ENCODE data around the gene OPCML.

DNA sequence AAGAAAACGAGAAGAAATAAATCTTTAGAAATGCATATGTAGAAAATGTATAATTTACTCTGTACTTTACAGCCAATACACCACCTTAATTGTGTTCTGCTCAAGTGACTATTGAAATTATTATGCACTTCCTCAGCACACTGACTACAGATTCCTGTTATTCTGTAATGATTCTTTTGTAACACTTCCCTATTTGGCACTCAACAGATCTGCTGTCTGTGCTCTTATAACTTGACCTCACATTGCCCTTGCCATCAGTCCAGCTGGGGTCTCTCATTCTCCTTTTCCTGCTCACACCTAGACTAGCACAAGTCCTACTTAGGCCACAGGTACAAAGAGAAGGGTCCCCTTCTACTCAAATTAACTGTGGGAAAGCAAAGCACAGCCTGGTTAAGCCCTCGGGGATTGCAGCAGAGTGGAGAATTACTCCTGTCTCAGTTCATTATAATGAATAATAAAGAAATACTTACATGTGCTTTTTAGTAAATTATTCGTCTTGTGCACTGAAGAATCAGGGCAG lies 860.4 kb downstream of the OPCML start:
- no peak for TF ChIP-seq POLR2A (IDR thresholded peaks at IDR 0.05)
- TF ChIP-seq, protein P1, sequence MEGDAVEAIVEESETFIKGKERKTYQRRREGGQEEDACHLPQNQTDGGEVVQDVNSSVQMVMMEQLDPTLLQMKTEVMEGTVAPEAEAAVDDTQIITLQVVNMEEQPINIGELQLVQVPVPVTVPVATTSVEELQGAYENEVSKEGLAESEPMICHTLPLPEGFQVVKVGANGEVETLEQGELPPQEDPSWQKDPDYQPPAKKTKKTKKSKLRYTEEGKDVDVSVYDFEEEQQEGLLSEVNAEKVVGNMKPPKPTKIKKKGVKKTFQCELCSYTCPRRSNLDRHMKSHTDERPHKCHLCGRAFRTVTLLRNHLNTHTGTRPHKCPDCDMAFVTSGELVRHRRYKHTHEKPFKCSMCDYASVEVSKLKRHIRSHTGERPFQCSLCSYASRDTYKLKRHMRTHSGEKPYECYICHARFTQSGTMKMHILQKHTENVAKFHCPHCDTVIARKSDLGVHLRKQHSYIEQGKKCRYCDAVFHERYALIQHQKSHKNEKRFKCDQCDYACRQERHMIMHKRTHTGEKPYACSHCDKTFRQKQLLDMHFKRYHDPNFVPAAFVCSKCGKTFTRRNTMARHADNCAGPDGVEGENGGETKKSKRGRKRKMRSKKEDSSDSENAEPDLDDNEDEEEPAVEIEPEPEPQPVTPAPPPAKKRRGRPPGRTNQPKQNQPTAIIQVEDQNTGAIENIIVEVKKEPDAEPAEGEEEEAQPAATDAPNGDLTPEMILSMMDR (IDR thresholded peaks at IDR 0.05), result no peak
